ENCODE results near the gene MAT2B.

MAT2B gene

DNA sequence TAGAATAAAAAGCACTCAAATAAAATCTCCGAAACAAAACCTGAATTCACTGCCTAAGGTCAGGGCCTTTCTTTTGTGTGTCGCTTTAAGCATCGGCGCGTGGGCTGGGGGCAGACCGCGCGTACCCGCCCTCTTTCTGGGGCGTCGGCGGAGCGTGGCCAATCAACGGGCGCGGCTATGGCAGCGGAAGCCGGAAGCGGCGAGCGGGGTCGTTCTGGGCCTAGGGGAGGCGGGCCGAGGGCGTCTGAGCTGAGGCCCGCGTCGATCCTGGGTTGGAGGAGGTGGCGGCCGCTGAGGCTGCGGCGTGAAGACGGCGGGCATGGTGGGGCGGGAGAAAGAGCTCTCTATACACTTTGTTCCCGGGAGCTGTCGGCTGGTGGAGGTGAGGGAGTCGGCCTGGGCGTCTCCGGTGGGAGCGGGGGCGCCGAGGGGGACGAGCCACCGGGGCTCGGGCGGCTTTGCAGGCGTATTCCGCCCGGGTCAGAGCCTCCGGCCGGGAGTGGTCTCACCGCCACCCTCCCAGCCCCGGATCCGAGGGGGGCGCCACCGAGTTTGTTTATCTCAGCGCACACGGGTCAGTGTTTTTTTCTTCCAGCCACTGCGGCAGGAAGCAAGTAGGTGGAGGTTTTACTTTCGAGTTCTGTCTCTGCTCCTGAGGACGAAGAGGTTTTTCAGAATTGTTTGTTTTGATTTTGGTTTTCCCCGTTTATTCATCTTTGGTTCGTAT lies at the start of gene MAT2B:
MAT2B (plus strand) TSS at position 252 of the 727 bp plus-strand sequence; CDS start at position 320, 68 bp downstream.
- DNase-seq, result peak; percentile 94

DNA sequence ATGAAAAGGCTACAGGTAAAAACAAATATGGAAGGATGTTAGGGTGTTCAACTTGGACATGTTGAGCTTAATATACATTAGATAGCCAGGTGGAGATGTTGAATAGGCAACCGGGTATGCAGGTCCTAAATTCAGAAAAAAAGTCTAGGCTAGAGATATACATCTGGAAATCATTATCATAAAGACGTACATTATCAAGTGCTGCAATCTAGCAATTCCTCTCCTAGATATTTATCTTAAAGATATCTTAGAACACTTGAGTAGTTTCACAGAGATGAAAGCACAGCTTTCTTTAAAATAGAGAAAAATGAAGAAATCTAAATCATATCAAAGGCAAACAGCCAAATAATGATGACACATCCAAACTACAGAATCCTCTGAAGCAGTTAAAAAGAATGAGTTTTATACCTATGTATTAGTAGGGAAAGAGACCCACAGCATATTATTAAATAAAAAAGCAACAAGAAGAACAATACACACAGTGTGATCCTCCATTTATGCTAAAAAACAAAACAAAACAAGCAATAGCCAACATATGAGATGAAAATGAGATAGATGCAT lies 49.3 kb upstream of the MAT2B start:
- no peak for DNase-seq

DNA sequence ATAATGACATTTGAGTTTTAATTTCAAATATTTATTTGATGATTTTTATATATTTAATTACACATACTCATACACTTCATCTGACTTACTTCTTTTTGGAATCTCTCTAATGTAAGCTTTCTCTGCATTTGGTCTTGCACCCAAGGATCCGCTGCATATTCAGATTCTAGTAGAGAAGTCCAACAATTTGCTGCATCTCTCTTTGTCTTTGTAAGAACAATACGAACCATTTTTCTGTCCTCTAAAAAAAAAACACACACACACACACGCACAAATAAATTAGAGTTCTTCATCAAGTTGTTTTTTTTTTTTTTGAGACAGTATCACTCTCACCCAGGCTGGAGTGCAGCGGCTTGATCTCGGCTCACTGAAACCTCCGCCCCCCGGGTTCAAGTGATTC lies 48.6 kb upstream of the MAT2B start:
- no peak for DNase-seq

DNA sequence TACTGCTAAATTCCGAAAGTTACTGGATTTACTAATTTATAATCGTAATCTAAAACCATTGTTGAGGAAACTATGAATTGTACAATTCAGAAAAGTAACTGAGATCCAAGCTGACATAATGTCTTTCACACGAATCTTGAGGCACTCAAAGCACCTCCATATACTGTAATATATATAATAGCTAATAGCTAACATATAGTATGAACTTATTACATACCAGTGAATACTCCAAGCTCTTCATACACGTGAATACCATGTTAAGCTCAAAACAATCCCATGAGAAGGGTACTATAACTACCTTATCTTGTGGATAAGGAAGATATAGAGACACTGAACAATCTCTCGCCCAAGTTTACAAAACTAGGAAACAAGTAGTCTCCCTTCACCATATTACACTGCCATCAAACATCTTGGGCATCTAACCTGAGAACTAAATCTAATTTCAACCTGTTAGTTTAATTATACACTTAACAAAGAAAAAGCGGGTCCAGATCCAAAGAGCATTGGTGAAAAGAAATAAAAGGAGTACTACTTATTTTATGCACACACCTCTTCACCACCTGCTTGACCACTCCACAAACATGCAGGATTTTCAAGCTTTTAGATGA lies 46.5 kb upstream of the MAT2B start:
- DNase-seq, result no peak

DNA sequence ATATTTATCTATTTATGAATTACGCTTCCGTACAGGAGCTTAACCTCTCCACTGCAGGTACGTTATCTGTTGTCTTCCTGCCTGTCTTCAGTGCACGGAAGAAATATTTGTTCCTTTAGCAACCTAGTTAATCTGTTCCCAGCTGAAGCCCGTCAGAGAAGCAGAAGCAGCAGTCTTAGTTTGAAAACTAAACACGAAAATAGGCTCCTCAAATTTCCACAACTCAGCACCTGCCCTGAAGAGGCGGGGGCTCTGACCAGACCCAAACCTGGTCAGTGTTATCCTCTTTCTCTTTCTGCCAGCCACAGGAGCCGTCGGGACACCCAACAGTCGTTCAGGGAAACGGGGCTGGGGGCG lies 46.0 kb upstream of the MAT2B start:
- DNase-seq, result no peak

DNA sequence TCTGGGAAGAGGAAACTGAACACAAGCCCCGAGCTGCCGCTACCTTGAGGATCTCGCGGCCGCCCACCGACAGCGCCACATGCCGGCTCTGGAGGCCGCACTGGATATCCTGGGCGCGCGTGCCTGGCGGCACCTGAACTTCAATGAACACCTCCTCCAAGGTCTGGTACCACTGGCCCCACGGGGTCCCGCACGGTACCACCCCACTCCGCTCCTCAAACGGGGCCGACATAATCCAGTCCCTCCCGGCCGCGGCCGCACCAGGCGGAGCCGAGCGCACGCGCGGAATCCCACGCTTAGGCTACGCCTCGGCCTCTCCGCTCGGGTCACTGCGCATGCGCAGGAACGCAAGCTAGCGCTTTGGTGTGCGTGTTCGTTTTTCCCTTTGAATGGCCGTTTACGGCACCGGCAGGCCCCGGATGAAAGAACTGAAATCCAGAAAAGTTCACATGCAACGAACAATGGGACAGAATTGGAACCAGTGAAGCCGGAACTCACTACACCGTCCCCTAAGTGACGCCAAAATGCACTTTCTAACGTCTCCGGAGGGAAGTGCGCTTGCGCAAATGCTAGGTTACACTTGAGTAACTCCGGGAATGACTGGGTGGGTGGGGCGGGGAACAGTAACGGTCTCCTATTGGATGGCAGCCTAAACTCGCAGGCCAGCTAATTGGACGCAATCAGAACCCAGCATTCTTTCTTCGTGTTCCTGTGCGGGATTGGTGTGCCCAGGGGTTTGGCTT lies 45.4 kb upstream of the MAT2B start, which contains the start of gene NUDCD2:
NUDCD2 (minus strand) TSS at position 284 of the 743 bp plus-strand sequence; CDS start at position 232, 52 bp downstream.
- peak; percentile 94 for DNase-seq

DNA sequence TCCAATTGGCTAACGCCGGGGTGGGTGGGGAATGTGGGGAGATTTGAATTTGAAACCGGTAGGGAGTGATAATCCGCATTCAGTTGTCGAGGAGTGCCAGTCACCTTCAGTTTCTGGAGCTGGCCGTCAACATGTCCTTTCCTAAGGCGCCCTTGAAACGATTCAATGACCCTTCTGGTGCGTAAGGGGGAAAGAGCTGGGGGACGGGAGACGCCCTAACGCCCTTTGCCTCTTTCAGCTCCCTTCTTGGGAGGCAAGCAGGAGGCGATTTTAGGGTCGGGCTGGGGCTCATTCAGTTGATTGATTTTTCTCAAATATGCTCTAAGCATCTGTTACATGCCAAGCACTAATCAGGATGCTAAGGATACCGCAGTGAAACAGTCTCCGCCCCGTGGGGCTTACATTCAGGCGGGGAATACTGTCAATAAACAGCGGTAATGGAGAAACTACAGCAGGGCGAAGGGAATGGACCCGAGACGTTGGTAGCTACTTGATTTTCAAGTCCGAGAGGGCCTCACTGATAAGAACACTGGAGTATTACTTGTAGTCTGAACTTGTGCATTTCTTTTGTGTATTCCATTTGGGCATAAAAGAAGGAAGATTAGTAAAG lies 44.8 kb upstream of the MAT2B start, which contains the start of gene HMMR:
HMMR (plus strand) TSS at position 71 of the 610 bp plus-strand sequence; CDS start at position 132, 61 bp downstream.
- no peak for DNase-seq

DNA sequence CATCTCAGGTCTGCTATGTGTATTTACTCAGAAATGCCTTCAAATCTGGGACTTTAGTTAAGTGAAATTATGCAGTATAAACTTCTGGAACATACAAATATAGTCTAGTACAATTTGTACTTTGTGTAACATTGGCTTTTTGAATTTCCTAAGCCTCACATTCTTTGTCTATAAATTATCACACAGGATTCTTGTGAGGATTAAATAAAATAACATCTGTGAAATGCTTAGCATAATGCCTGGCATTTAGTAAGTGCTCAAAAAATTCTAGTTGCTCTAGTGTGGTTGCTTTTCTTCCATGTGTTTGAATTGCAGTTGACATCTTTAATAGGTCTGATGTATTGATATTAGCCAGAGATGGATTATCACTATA lies 42.4 kb upstream of the MAT2B start:
- DNase-seq, result no peak

DNA sequence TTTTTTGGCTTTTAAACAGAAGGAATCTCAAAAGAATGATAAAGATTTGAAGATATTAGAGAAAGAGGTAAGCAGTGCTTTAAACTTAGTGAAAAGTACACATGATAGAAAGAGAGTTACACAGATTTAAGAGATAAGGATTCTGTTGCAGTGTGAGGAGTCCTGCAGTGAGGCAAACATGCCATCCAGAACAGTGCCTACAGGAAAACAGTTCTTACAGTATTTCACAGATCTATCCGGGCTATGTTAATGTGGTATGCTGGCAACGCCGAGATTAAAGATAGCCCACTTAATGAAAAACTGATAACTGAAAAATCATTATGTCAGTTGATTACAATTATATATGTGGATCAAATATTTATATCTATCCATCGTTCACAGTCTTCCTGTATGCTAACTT lies 37.7 kb upstream of the MAT2B start:
- no peak for DNase-seq

DNA sequence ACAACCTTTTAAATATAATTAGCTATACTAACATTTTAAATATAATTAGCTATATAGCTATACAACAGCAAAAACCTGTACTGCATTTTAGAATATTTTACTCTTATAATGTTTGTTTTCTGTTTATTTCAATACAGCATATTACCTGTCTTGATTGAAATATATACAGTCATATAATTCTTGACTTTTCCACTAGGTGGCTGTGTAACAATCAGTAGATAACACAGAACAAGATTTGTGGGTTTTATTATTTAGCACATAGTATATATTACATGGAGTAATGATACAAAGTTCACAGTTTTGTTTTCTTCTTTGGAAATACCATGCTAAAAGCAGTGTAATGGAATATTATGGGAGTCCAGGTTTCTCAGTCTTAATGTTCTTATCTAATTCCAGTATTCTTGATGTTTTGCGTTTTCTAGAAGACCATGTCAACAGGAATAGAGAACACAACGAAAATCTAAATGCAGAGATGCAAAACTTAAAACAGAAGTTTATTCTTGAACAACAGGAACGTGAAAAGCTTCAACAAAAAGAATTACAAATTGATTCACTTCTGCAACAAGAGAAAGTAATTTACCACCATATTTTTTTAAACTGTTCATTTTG lies 31.7 kb upstream of the MAT2B start:
- no peak for DNase-seq

DNA sequence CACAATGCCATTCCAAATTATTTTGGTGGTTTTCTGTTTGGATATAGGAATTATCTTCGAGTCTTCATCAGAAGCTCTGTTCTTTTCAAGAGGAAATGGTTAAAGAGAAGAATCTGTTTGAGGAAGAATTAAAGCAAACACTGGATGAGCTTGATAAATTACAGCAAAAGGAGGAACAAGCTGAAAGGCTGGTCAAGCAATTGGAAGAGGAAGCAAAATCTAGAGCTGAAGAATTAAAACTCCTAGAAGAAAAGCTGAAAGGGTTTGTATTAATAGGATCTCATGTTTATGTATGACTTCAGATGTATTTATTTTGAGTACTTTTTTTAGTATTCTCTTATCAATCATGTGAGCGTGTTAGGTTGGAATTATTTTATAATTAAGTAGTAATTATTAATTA lies 30.0 kb upstream of the MAT2B start:
- DNase-seq, result no peak

DNA sequence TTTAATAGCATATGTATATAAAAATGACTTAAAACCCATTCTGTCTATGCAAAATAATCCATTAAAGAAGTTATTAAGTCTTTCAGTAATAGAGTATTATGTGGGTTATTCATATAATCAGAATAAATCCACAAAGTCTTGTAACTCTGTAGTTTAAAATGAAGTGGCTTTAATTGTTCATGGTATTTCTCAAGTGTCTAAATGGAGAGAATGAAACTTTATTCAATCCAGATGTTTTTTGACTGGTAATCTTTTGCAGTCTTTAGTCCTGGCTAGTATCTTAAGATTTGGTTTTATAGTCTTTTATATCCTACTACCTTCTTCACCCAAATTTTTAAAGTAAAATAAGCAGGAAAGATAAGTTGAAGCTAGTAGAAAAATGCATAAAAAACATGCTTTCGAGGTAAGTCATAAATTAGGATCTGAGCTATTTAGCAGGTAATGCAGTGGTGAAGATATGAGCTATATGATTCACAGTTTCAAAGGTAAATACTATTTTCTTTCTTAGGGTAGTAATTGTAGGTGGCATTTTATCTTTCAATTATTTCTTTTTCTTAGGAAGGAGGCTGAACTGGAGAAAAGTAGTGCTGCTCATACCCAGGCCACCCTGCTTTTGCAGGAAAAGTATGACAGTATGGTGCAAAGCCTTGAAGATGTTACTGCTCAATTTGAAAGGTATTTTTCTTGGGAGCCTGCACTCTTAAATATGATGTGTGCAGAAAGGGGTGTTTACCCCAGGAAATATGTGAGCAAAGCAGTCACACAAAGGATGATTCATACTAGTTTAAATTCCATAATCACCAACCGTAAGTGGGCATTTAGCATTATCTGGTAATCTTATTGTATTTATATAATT lies 27.1 kb upstream of the MAT2B start:
- DNase-seq, result no peak

DNA sequence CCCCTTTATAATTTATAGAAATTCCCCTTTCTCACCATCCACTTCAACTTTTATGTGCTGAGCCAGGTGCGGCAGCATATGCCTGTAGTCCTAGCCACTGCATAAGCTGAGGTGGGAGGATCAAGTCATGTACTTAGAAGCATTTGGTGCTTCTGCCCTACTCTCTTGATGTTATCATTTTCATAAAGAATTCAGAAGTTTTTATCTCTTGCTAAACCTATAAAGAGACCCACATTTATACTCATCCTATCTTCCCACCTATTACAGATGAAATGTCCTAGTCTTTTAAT lies 26.5 kb upstream of the MAT2B start:
- no peak for DNase-seq

DNA sequence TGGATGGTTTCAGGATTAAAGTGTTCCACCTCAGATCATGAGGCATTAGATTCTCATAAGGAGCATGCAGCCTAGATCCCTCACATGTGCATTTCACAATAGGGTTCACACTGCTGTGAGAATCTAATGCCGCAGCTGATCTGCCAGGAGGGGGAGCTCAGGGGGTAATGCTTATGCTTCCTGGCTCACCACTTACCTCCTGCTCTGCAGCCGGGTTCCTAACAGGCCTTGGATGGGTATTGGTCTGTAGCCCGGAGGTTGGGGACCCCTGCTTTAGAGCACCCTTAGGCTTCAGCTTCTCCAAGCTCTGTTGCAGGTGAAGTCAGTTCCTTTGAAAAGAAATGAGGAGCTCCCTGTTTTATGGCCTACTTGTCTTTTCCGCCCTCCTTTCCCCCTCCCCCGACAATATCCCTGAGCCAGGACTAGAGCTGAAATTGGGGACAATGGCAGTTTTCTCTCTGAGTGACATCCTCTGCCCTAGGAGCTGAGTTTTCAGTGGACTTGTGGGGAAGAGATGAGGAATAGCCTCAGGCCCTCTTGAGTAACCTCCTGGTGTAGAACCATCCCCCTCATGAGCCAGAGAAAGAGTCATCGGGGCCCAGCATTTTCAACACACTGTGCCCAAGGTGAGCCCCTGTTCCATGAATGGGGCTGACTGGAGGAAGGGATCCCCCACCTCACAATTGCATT lies 16.2 kb upstream of the MAT2B start:
- no peak for DNase-seq

DNA sequence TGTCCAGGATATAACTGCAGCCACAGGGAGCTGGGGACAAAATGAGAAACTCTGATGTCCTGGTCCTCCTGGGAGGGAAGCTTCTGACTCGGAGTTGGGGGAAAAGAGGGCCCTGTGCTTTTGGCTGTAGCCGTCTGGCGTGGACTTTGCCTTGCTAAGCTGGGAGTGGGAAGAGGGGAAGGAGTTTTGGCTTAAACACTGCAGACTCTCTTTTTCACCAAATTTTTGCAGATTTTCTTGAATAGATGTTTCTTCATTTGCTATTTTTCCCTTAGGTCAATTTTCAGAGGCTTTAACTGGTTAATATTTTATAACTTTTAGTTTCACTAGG lies 15.7 kb upstream of the MAT2B start:
- no peak for DNase-seq

DNA sequence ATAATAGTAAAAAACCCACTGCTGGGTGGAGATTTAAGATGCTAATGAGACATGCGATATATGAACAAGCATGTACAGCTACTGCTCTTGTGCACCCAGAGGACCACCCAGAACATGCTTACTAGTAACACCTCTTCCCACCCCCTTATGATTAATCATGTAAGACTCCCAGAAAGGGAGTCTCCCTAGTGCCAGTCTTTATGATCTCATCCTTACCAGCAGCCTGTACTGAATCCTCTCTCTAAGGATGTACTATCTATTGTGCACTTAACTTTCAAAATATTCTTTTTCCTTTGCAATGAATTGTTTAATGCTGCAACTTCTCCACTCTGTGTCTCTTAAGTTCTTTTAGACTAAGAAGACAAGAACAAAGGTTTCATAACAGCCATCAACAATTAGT lies 9.1 kb upstream of the MAT2B start:
- DNase-seq, result no peak

DNA sequence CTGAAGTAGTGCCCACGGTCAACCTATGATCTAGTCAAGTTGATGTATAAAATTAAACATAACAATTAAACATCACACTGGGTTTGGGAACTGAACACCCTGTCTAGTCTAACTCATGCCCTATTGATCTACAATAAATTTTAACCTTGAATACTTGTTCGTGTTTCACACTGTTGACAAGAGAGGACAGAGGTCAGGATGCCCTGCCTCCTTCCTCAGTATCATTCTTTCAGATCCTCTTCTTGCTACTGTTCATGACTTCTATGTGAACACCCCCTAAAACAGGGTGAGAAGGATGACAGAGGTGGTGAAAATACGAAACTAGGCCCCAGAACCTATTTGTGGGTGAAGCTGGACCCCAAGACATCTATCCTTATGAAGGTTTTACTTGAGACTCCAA lies 8.1 kb upstream of the MAT2B start:
- DNase-seq, result no peak

DNA sequence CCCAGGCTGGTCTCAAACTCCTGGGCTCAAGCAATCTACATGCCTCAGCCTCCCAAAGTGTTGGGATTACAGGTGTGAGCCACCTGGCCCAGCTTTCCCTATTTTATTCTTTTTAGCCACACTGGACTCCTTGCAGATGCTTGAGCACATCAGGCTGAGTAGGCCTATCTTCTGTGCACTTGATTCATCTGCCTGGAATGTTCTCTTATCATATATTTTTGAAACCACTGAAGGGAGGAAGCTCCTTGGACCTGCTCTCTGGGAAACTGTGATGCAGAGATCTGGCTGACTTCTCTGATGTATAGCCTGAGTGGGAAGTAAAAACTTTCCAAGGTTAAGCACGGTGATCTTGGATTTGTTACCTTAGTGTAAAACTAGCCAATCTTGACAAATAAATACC lies 6.5 kb upstream of the MAT2B start:
- DNase-seq, result no peak

DNA sequence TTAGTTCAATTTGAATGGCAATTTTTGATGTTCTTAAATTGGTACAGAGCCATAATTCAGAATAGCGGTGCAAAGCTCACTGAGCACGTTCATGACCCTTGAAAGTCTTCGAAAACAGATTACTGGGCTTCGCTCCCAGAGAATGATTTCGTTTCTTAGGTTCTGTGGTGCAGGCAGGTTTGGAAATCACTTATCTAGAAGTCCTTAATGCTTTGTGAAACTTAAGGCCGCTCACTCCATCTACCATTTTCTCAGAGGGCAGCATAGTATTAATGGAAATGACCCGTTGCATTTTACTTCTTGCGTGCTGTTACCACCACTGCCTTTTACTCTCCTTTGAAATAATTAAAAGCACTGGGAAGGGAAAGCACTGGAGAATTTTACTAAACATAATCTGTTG lies 2.9 kb upstream of the MAT2B start:
- DNase-seq, result no peak

DNA sequence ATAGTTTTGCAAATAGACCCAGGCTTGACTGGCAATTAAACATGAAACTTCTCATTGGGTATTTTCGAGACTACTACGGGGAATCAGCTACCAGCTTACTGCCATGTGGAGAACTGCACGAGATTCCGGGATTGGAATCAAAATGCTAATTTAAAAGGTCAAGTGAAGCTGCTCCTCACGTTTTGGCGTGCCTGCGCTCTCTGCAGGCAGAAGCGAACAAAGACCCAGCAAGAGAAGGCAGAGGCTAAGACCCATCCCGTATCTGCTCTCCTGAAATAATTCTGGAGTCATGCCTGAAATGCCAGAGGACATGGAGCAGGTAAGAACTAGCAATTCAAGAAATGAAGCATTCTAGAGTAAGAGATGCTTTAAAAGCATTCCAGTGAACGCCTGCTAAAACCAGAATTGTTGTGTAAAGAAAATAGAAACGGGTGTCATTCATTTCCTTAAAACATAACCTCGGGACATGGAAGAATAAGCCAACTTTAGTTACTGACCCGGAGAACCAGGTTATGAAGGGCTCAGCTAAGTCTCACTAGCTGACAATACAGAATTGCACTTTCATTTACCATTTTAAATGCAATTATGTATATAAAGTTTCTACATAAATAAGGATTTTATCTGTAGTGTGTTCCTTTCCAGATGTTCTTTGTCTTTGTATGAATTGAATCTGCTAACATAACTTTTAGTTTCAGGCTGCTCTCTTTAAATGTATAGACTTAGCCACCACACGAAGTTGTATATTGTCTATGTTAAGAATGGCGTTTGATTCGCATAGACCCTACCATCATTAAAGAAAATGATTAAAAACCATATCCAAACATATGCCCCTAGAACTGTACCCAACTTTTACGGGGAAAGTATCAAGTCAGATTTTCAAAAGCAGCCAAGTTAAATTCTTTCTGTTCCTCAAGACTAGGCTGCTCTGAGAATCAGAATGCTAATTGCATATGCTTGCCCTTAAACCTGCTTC lies 2.0 kb upstream of the MAT2B start:
- DNase-seq, result peak; percentile 27

Measured in activated CD4-positive, alpha-beta T cell treated with anti-CD3 and anti-CD28 coated beads, Interleukin-2, amount 50 U/mL, for 1 hour (primary cell).